Measurements from ENCODE around the gene CALR3. TPM values are rescaled to one million over a fixed set of nuclear protein-coding genes. Genes with fewer than 3 reads are reported as not detected.
A peak's percentile ranks its signal among the peaks of the same experiment; 100 is the strongest.

CALR3 gene
- total RNA-seq, 1 experiment from 2014 or later = not detected

DNA sequence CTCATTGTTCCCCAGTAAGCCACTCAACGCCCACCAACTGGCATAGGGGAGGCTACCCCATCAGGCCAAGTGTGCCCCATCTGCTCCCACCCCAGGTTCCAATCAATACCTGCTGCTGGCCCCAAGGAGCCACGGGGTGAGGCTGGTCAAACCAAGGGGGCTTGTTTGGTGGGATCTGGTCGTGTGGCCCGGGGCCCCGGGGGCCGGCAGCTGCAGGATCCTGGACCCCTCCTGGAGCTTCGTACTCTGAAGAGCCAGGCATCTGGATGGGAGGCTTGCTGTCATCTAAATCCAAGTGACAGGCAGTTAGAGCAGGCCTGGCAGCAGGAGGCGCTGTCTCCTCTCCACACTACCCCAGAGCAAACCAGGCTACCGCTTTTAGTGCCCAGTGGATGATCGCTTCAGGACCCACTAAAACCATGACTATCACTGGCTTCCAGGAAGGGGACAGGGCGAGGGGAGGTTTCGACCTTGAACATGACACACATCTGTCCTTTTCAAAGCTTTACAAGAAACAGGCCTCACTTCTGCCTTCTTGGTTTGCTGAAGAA, 32.1 kb upstream of the CALR3 start:
- ChIA-PET POLR2A (no interaction called here), CTCF (no interaction called here)
- DNase-seq (ENCODE audit: low read depth, low spot score) = no peak
- Histone ChIP-seq H3K9me3 (ENCODE audit: control insufficient read depth, insufficient read depth, low read depth, low read length) (no peaks in the 10 kb centered on the region), H3K36me3 (ENCODE audit: control insufficient read depth, insufficient read depth, low read length) (peaks cover 3% of the 10 kb centered on the region; the same call in 1 of the 2 replicates), H3K27ac (ENCODE audit: low read length) (no peak overlapping the region), H3K27me3 (ENCODE audit: control insufficient read depth, insufficient read depth, low read length) (no peaks in the 10 kb centered on the region), H3K4me3 (ENCODE audit: low read depth in 2 of 2, low read length in 2 of 2) (no peak overlapping the region), H3K4me1 (ENCODE audit: control insufficient read depth, insufficient read depth, low read length) (no peaks in the 10 kb centered on the region)
- in situ Hi-C loops (cut with HindIII; ENCODE audit: low pct_unique_long_range_greater_than_20kb, low sequenced_read_pairs) = no loop called here
- TSS peak; percentile 55 for BruUV-seq (replicated peaks)
- intact Hi-C loops (cut with micrococcal nuclease; ENCODE audit: unreplicated experiment) = no loop called here
- no peak for ATAC-seq
- TF ChIP-seq SIN3A (IDR thresholded peaks at IDR 0.05; ENCODE audit: borderline replicate concordance, insufficient read depth, low read depth, low read length) (no peak), POLR2AphosphoS5 (IDR thresholded peaks at IDR 0.05; ENCODE audit: low read depth, low read length) (no peak), TCF7L2 (IDR thresholded peaks at IDR 0.05; ENCODE audit: low read depth, low read length) (no peak)
- TF ChIP-seq, protein P1, sequence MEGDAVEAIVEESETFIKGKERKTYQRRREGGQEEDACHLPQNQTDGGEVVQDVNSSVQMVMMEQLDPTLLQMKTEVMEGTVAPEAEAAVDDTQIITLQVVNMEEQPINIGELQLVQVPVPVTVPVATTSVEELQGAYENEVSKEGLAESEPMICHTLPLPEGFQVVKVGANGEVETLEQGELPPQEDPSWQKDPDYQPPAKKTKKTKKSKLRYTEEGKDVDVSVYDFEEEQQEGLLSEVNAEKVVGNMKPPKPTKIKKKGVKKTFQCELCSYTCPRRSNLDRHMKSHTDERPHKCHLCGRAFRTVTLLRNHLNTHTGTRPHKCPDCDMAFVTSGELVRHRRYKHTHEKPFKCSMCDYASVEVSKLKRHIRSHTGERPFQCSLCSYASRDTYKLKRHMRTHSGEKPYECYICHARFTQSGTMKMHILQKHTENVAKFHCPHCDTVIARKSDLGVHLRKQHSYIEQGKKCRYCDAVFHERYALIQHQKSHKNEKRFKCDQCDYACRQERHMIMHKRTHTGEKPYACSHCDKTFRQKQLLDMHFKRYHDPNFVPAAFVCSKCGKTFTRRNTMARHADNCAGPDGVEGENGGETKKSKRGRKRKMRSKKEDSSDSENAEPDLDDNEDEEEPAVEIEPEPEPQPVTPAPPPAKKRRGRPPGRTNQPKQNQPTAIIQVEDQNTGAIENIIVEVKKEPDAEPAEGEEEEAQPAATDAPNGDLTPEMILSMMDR (IDR thresholded peaks at IDR 0.05) = no peak; the same call in 1 of the 2 replicates
- TF ChIP-seq, protein P2, sequence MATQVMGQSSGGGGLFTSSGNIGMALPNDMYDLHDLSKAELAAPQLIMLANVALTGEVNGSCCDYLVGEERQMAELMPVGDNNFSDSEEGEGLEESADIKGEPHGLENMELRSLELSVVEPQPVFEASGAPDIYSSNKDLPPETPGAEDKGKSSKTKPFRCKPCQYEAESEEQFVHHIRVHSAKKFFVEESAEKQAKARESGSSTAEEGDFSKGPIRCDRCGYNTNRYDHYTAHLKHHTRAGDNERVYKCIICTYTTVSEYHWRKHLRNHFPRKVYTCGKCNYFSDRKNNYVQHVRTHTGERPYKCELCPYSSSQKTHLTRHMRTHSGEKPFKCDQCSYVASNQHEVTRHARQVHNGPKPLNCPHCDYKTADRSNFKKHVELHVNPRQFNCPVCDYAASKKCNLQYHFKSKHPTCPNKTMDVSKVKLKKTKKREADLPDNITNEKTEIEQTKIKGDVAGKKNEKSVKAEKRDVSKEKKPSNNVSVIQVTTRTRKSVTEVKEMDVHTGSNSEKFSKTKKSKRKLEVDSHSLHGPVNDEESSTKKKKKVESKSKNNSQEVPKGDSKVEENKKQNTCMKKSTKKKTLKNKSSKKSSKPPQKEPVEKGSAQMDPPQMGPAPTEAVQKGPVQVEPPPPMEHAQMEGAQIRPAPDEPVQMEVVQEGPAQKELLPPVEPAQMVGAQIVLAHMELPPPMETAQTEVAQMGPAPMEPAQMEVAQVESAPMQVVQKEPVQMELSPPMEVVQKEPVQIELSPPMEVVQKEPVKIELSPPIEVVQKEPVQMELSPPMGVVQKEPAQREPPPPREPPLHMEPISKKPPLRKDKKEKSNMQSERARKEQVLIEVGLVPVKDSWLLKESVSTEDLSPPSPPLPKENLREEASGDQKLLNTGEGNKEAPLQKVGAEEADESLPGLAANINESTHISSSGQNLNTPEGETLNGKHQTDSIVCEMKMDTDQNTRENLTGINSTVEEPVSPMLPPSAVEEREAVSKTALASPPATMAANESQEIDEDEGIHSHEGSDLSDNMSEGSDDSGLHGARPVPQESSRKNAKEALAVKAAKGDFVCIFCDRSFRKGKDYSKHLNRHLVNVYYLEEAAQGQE (IDR thresholded peaks at IDR 0.05; ENCODE audit: insufficient read depth in 1 of 2, low read depth in 2 of 2, low read length in 1 of 2) = no peak

DNA sequence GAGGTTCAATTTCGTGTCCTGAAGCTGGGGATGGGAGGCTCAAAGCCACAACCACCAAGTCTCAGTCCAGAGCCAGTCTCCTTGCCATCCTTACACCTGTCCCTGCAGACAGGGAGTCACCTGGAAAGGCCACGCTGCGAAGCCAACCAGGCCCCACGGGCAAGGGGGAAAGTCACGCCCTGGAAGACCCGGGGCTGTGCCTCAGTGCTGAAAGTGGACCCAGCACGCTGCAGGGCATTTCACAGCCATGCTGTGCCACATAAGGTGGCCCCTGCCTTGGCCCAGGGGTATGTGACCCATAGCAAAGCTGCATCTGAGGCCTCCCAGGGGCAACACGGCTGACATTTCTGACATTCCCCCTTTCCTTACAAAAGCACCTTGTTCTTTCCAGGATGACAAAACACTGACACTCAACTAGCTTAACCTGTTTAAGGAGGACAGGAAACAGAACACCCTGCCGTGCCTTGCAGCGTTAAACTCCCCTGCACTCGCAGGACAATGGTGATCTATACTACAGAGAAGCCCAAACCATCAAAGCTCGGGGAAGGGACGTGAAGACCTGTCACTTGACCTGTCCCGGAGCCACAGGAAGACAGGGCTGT, 31.5 kb upstream of the CALR3 start:
- no peak overlapping the region for H3K4me3 ChIP-seq (ENCODE audit: low read depth in 2 of 2, low read length in 2 of 2)
- no peaks in the 10 kb centered on the region for H3K27me3 ChIP-seq (ENCODE audit: control insufficient read depth, insufficient read depth, low read length)
- H3K27ac ChIP-seq (ENCODE audit: low read length) = no peak overlapping the region
- no peaks in the 10 kb centered on the region for H3K9me3 ChIP-seq (ENCODE audit: control insufficient read depth, insufficient read depth, low read depth, low read length)
- ATAC-seq (no peak), DNase-seq (ENCODE audit: low read depth, low spot score) (no peak)
- no peaks in the 10 kb centered on the region for H3K4me1 ChIP-seq (ENCODE audit: control insufficient read depth, insufficient read depth, low read length)
- POLR2A ChIA-PET = no interaction called here
- H3K36me3 ChIP-seq (ENCODE audit: control insufficient read depth, insufficient read depth, low read length) = peaks cover 3% of the 10 kb centered on the region; the same call in 1 of the 2 replicates
- CTCF ChIA-PET = no interaction called here
- intact Hi-C loops (cut with micrococcal nuclease; ENCODE audit: unreplicated experiment) (no loop called here), in situ Hi-C loops (cut with HindIII; ENCODE audit: low pct_unique_long_range_greater_than_20kb, low sequenced_read_pairs) (no loop called here)
- TF ChIP-seq, protein P1 (IDR thresholded peaks at IDR 0.05) = no peak
- TF ChIP-seq, protein P2 (IDR thresholded peaks at IDR 0.05; ENCODE audit: insufficient read depth in 1 of 2, low read depth in 2 of 2, low read length in 1 of 2) = no peak
- TF ChIP-seq SIN3A (IDR thresholded peaks at IDR 0.05; ENCODE audit: borderline replicate concordance, insufficient read depth, low read depth, low read length) (no peak), TCF7L2 (IDR thresholded peaks at IDR 0.05; ENCODE audit: low read depth, low read length) (no peak), POLR2AphosphoS5 (IDR thresholded peaks at IDR 0.05; ENCODE audit: low read depth, low read length) (no peak)
- no TSS peak for BruUV-seq (replicated peaks)

All from Panc1 (cell line).